Activated naive CD4-positive, alpha-beta T cell treated with anti-CD3 and anti-CD28 coated beads for 36 hours (primary cell): ENCODE results near the gene ARMC12. TPM values are rescaled to one million over a fixed set of nuclear protein-coding genes. Genes with fewer than 3 reads are reported as not detected.

Experiments used
- CTCF ChIA-PET: fragments of 350-600 bp; sonication (Branson Sonifier 250); formaldehyde crosslinking; loops from one replicate; lab custom pipeline; 2021; ENCODE audit warnings: antibody characterized with exemption; lab: Charles Lee
- DNase-seq: peaks from one replicate; pipeline ENCODE4 v3.0.0-alpha.2; 2020
- H3K27ac Mint-ChIP-seq: one replicate; pipeline ENCODE4 v1.8.0; 2021; ENCODE audit warnings: mild to moderate bottlenecking, mixed read lengths
- H3K27me3 Mint-ChIP-seq: one replicate; pipeline ENCODE4 v1.8.0; 2021; ENCODE audit warnings: low read depth, mixed read lengths
- H3K36me3 Mint-ChIP-seq: one replicate; pipeline ENCODE4 v1.8.0; 2021; ENCODE audit warnings: low read depth, mixed read lengths
- H3K4me1 Mint-ChIP-seq: one replicate; pipeline ENCODE4 v1.8.0; 2021; ENCODE audit warnings: low read depth, mixed read lengths
- H3K4me3 Mint-ChIP-seq: one replicate; pipeline ENCODE4 v1.8.0; 2021; ENCODE audit warnings: mild to moderate bottlenecking, moderate library complexity, mixed read lengths
- H3K9me3 Mint-ChIP-seq: one replicate; pipeline ENCODE4 v1.8.0; 2021; ENCODE audit warnings: mixed read lengths
- intact Hi-C: fragments of 100-400 bp; cut with micrococcal nuclease; formaldehyde crosslinking; loops from one replicate; pipeline ENCODE4 v1.15.1; 2023
- total RNA-seq, 2 experiments: library from RNA; stranded (reverse); gene quantifications; one replicate each; pipeline ENCODE4 v1.2.3, GENCODE V29; 2021

Gene ARMC12
- total RNA-seq, 2 experiments from 2014 or later = 3.1 to 3.9 TPM

GRCh38 chr6:35784200-35784599, 47.4 kb downstream of the ARMC12 start:
- no peaks in the 10 kb centered on the region for H3K36me3 Mint-ChIP-seq
- H3K27ac Mint-ChIP-seq = no peak overlapping the region
- H3K27me3 Mint-ChIP-seq = peaks cover 27% of the 10 kb centered on the region
- intact Hi-C loops = no loop called here
- no peaks in the 10 kb centered on the region for H3K4me1 Mint-ChIP-seq
- H3K4me3 Mint-ChIP-seq = no peak overlapping the region
- DNase-seq = no peak
- no peaks in the 10 kb centered on the region for H3K9me3 Mint-ChIP-seq
- CTCF ChIA-PET = no interaction called here

DNA sequence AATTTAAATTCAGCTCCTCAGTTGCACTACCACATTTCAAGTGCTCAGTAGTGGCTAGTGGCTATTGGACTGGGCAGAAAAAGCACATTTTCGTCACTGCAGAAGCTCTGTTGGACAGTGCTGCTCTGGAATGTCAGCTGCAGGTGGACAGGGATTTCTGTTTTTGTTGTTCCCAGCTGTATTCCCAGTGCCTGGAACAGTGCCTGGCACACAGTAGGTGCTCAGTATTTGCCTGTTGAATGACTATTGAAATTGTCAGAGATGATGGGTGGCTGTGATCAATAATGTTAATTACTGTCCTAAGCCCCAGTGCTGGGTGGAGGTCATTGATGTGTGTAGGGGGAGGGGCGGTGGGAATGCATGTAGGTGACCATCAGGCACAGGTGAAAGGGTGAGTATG, 49.4 kb downstream of the ARMC12 start:
- H3K9me3 Mint-ChIP-seq = no peaks in the 10 kb centered on the region
- DNase-seq = no peak
- intact Hi-C loops = no loop called here
- no peaks in the 10 kb centered on the region for H3K4me1 Mint-ChIP-seq
- H3K36me3 Mint-ChIP-seq = no peaks in the 10 kb centered on the region
- CTCF ChIA-PET = interaction anchor here (0.5 to 1.7 kb wide), 2 partner anchors 17 to 50 kb away, joined by 3 read pairs; partner anchors contain the start of gene ARMC12
- H3K27me3 Mint-ChIP-seq = peaks cover 25% of the 10 kb centered on the region
- H3K4me3 Mint-ChIP-seq = no peak overlapping the region
- H3K27ac Mint-ChIP-seq = no peak overlapping the region

DNA sequence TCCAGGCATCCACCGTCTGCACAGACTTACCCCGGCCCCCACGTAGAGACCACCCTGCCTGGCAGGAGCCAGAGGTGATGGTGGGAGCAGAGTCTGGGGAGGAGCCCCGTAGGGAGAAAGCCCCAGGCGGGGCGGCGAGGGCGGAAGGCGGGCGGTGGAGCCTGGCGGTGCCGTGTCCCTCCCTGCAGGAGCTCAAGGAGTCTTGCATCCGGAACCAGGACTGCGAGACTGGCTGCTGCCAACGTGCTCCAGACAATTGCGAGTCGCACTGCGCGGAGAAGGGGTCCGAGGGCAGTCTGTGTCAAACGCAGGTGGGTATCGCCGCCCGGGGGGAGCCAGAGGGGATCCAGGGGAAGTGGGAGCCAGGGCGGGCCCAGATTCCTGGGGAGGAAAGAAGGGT, 50.0 kb downstream of the ARMC12 start:
- intact Hi-C loops = no loop called here
- CTCF ChIA-PET = interaction anchor here (0.5 to 1.7 kb wide), 2 partner anchors 16 to 50 kb away, joined by 3 read pairs; partner anchors contain the start of gene ARMC12
- Mint-ChIP-seq H3K9me3 (no peaks in the 10 kb centered on the region), H3K27me3 (peaks cover 25% of the 10 kb centered on the region), H3K4me3 (no peak overlapping the region), H3K36me3 (no peaks in the 10 kb centered on the region), H3K27ac (no peak overlapping the region), H3K4me1 (no peaks in the 10 kb centered on the region)
- DNase-seq = no peak

DNA sequence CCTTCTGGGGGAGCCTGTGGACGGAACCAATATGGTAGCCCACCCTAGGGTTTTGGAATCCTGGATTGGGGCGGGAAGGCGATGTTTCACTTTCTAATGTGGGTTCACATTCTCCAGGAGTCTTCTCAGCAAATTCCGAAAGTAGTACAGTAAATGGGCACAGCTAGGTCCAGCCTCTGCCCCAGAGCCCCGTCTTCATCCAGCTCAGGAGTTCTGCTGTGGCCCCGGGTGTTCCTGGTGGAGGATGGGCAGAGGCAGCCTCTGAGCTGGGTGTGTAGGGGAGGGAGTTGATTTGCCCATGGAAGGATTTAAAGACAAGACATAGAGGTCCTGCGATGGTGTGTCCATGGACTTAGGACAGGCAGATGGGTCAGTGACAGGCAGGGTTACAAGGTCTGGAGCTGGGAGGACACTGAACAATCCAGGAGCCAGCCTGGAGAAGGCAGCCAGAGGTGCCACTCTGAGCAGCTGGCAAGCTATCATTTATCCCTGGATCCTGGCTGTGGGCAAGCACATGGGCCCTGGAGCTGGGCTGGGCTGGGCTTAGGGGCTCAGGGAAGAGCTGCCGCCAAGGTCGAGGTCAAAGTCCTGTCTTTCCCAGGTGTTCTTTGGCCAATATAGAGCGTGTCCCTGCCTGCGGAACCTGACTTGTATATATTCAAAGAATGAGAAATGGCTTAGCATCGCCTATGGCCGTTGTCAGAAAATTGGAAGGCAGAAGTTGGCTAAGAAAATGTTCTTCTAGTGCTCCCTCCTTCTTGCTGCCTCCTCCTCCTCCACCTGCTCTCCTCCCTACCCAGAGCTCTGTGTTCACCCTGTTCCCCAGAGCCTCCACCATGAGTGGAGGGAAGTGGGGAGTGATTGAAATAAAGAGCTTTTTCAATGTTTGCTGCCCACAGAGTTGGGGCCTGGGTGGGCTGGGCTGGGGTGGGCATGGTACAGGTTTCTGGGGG, 50.7 kb downstream of the ARMC12 start:
- intact Hi-C loops = no loop called here
- CTCF ChIA-PET = interaction anchor here (1.7 kb wide), 1 partner anchor 51 kb away, joined by 3 read pairs; the partner anchor contains the start of gene ARMC12

DNA sequence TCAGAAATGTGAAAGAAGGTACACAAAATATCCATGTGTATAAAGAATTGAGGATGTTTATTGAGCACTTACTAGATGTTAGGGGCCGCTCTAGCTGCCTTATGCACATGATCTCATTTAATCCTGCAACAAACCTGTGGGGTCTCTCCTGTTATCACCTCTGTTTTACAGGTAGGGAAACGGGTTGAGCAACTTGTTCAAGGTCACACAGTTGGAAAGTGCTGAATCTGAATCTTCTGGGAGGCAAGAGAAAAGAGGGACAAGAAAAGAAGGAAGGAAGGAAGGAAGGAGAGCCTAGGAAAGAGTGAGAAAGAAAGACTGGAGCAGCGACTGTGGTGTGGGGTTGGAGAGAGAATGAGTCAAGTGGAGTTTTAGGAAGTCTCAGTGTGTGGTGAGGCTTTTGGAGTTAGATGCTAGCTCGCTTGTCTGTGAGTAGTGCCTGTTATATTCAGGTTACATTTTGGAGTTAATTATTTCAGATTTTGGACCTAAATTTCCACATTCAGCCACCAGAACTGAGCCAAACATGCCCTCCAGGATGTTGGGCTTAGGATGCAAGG, 51.7 kb downstream of the ARMC12 start:
- Mint-ChIP-seq H3K4me3 (no peak overlapping the region), H3K4me1 (no peaks in the 10 kb centered on the region), H3K9me3 (no peaks in the 10 kb centered on the region), H3K27me3 (peaks cover 25% of the 10 kb centered on the region), H3K27ac (no peak overlapping the region), H3K36me3 (no peaks in the 10 kb centered on the region)
- CTCF ChIA-PET = no interaction called here
- DNase-seq = no peak
- intact Hi-C loops = no loop called here

More for the DNA sequence above, 50.7 kb downstream of the ARMC12 start:
- no peak for DNase-seq
- peaks cover 25% of the 10 kb centered on the region for H3K27me3 Mint-ChIP-seq
- no peak overlapping the region for H3K4me3 Mint-ChIP-seq
- no peaks in the 10 kb centered on the region for H3K9me3 Mint-ChIP-seq
- no peak overlapping the region for H3K27ac Mint-ChIP-seq
- no peaks in the 10 kb centered on the region for H3K36me3 Mint-ChIP-seq
- H3K4me1 Mint-ChIP-seq = no peaks in the 10 kb centered on the region

DNA sequence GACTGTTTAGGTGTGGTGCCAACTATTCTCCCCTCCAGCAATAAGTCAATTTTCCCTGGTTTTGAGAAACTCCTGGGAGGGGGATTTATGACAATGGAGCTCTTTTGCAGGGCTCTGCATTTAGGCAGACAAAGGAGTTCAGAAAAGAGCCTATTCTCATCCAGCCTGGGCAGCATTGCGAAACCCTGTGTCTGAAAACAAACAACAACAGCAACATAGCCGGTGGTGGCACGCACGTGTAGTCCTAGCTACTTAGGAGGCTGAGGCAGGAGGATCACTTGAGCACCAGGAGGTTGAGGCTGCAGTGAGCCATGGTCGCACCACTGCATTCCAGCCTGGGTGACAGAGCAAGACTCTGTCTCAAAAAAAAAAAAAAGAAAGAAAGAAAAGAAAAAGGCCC, 53.9 kb downstream of the ARMC12 start:
- Mint-ChIP-seq H3K4me3 (no peak overlapping the region), H3K4me1 (no peaks in the 10 kb centered on the region), H3K36me3 (no peaks in the 10 kb centered on the region), H3K9me3 (no peaks in the 10 kb centered on the region), H3K27ac (no peak overlapping the region), H3K27me3 (peaks cover 19% of the 10 kb centered on the region)
- DNase-seq = no peak
- intact Hi-C loops = no loop called here
- CTCF ChIA-PET = interaction anchor here (0.6 to 0.7 kb wide), 3 partner anchors 209 to 1944 kb away, joined by 3 to 4 read pairs (median 3); no protein-coding TSS in a partner anchor

- Mint-ChIP-seq H3K9me3 (no peaks in the 10 kb centered on the region), H3K4me1 (no peaks in the 10 kb centered on the region), H3K36me3 (no peaks in the 10 kb centered on the region), H3K27ac (no peak overlapping the region), H3K4me3 (no peak overlapping the region), H3K27me3 (no peaks in the 10 kb centered on the region)
- DNase-seq = no peak
- intact Hi-C loops = no loop called here
- CTCF ChIA-PET = interaction anchor here (0.6 kb wide), 1 partner anchor 281 kb away, joined by 4 read pairs; no protein-coding TSS in a partner anchor
These were observed 58.0 kb downstream of the ARMC12 start for GRCh38 chr6:35794536-35795452.

DNA sequence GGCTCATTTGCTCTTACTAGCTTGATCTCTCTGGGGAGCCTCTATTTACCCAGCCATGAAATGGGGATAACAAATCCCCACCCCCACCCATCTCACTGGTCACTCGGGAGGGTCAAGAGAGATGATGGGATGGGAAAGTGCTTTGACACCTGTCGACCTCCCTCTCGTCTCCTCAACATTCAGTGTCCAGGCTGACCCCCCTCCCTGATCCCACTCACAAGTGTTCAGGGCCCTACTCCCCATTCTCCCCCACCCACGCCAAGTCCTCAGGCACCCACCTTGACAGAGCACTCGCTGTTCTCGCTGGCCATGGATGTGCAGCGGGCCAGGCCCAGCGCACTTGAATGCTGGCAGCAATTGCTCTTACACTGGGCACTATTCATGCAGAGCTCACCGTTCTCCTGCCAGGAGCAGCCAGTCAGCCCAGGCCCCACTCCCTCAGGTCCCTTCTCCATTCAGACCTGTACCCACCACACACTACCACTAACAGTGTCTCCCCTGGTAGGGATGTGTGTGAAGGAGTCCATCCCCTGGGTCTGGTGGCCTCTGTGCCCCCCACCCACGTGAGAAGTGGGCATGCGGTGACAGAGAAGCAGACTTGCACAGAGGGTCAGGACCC, 58.7 kb downstream of the ARMC12 start:
- Mint-ChIP-seq H3K9me3 (no peaks in the 10 kb centered on the region), H3K27me3 (no peaks in the 10 kb centered on the region), H3K4me1 (no peaks in the 10 kb centered on the region), H3K4me3 (no peak overlapping the region), H3K27ac (no peak overlapping the region), H3K36me3 (no peaks in the 10 kb centered on the region)
- DNase-seq = no peak
- CTCF ChIA-PET = no interaction called here
- intact Hi-C loops = no loop called here

DNA sequence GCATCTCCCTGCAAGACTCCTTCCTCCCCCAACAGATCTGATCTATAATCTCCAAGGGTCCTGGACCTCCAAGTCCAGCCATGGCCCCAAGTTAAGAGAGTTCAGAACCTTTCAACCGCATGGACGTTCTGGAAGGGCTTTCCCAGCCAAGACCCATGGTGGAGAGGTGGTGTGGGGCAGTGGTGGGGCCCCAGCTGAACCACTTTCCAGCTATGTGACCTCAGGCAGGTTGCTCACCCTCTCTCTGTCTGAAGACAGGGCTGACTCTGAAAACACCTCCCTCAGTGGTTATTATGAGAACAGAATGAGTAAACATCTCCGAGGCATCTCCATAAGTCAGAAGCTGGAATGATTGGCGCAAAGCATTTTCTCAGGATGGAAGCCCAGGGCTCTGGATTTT, 59.4 kb downstream of the ARMC12 start:
- Mint-ChIP-seq H3K36me3 (no peaks in the 10 kb centered on the region), H3K9me3 (no peaks in the 10 kb centered on the region), H3K4me1 (no peaks in the 10 kb centered on the region), H3K27ac (no peak overlapping the region), H3K4me3 (no peak overlapping the region), H3K27me3 (no peaks in the 10 kb centered on the region)
- no peak for DNase-seq
- intact Hi-C loops = no loop called here
- CTCF ChIA-PET = interaction anchor here (1.3 kb wide), 1 partner anchor 159 kb away, joined by 4 read pairs; no protein-coding TSS in a partner anchor

GRCh38 chr6:35797837-35798526, 61.1 kb downstream of the ARMC12 start:
- H3K27me3 Mint-ChIP-seq = no peaks in the 10 kb centered on the region
- CTCF ChIA-PET = no interaction called here

More at GRCh38 chr6:35797837-35798526, 61.1 kb downstream of the ARMC12 start:
- Mint-ChIP-seq H3K4me1 (no peaks in the 10 kb centered on the region), H3K27ac (no peak overlapping the region), H3K36me3 (no peaks in the 10 kb centered on the region), H3K9me3 (no peaks in the 10 kb centered on the region), H3K4me3 (no peak overlapping the region)
- DNase-seq = no peak
- intact Hi-C loops = no loop called here
